ENCODE data around the gene OR1D5. TPM values are rescaled to one million over a fixed set of nuclear protein-coding genes. Genes with fewer than 3 reads are reported as not detected.

Gene OR1D5
- total and polyA plus RNA-seq, 2 of the 8 experiments (the other 6 are each of a cell fraction or from before 2014, with no cell fraction given), result not detected

DNA sequence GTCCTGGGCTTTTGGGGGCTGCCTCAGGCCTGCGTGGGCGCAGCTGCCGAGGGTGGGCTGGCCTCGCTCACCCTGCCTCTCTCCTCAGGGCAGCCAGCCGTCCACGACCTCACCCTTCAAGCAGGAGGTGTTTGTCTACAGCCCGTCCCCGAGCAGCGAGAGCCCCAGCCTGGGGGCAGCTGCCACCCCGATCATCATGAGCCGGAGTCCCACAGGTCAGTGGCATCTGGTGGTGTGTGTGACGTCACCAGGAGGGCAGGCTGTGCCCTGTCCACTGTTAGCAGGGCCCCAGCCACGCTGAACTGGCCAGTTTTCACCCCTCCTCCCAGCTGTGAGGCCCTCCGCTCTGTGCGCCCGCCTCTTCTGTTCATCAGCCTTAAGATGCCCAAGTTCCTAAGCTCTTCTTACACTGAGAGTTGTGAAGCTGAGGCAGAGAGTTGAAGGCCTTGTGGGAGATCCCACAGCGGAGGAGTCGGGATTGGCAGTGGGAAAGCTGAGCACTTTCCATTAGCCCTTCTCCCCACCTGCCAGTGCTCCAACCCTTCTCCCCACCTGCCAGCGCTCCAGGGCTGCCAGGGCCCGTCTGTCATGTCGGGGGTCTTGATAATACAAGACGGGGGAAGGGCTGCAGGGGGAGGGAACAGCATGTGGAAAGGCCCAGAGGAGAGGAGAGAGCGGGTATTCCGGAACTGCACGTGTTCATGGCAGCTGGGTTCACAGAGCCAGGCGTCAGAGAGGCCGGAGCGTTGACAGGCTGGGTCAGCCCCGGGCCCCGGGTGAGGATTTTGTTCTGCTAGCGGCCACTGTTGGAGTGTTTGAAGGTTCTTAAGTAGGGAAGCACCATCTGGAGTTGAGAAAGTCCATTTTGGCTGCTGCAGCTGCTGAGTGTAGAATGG, 36.3 kb downstream of the OR1D5 start:
- FAIRE-seq, result no peak
- H3K4me3 ChIP-seq (ENCODE audit: extremely low read depth in 1 of 4, insufficient read depth in 2 of 4, low read depth in 3 of 4, low read length in 4 of 4), result no peak overlapping the region
- H3K27me3 ChIP-seq (replicated peaks in 1 of 4; ENCODE audit: control insufficient read depth in 3 of 4, extremely low read depth in 1 of 4, insufficient read depth in 3 of 4, low read length in 3 of 4), result no peaks in the 10 kb centered on the region
- DNase-seq (ENCODE audit: low read depth in 1 of 2, low spot score in 2 of 2), result no peak
- no peak overlapping the region for H3K4ac ChIP-seq (replicated peaks; ENCODE audit: insufficient read length, low read depth, low read length)
- no peak overlapping the region for H2BK12ac ChIP-seq (ENCODE audit: low read depth, low read length)
- no peak overlapping the region for H4K5ac ChIP-seq (ENCODE audit: insufficient read length, low read depth, low read length)
- H3K27ac ChIP-seq (ENCODE audit: low read depth, low read length), result no peak overlapping the region
- H3K79me2 ChIP-seq (ENCODE audit: control insufficient read depth in 1 of 2, insufficient read depth in 2 of 2, low read length in 2 of 2), result no peaks in the 10 kb centered on the region
- H4K8ac ChIP-seq (ENCODE audit: extremely low read depth, insufficient read depth, low read length), result no peak overlapping the region
- ChIA-PET CTCF (ENCODE audit: partially characterized antibody) (interaction anchor here (0.5 to 1.8 kb wide), 3 partner anchors 9 to 209 kb away, joined by 3 to 7 read pairs (median 4); no protein-coding TSS in a partner anchor), POLR2A (ENCODE audit: partially characterized antibody) (interaction anchor here (1.1 kb wide), 1 partner anchor 9 kb away, joined by 5 read pairs; no protein-coding TSS in a partner anchor)
- no peak overlapping the region for H3K14ac ChIP-seq (ENCODE audit: insufficient read length)
- H3K9ac ChIP-seq (replicated peaks in 1 of 4; ENCODE audit: extremely low read depth in 1 of 4, low read depth in 3 of 4, low read length in 3 of 4), result no peak overlapping the region
- H2BK20ac ChIP-seq (ENCODE audit: low read length), result no peak overlapping the region
- H3K9me3 ChIP-seq (ENCODE audit: insufficient read depth in 2 of 2, low read depth in 1 of 2, low read length in 1 of 2), result peaks cover 0 to 5% of the 10 kb centered on the region in 2 experiments; a peak in 1 of 4 replicates
- WGBS, 2 experiments (ENCODE audit: extremely low coverage in 1 of 2, insufficient coverage in 1 of 2, insufficient read length in 1 of 2, insufficient replicate concordance in 2 of 2, low coverage in 1 of 2, low lambda C conversion rate in 2 of 2, missing lambda C conversion rate in 1 of 2), result 89% methylated on average over 29 of the region's 31 CpGs; no CpG with 5 or more reads in 1 of the 2 experiments
- no peaks in the 10 kb centered on the region for H3K4me1 ChIP-seq (replicated peaks in 1 of 4; ENCODE audit: control insufficient read depth in 3 of 4, insufficient read depth in 4 of 4, low read length in 3 of 4)
- H3K18ac ChIP-seq (ENCODE audit: extremely low read depth, low read length), result no peak overlapping the region
- H2AFZ ChIP-seq (ENCODE audit: low read length), result no peak overlapping the region
- no peak overlapping the region for H2BK120ac ChIP-seq (replicated peaks; ENCODE audit: low read depth, low read length)
- no peak overlapping the region for H4K91ac ChIP-seq (replicated peaks; ENCODE audit: insufficient read length, low read length)
- H2AK5ac ChIP-seq (ENCODE audit: low read depth, low read length), result no peak overlapping the region
- no peak overlapping the region for H2BK15ac ChIP-seq (ENCODE audit: low read length)
- H2BK5ac ChIP-seq (ENCODE audit: low read depth, low read length), result no peak overlapping the region
- no peaks in the 10 kb centered on the region for H3K79me1 ChIP-seq (ENCODE audit: low read depth, low read length)
- peaks cover 0 to 1% of the 10 kb centered on the region in 2 experiments for H4K20me1 ChIP-seq (replicated peaks in 1 of 2; ENCODE audit: control insufficient read depth in 1 of 2, insufficient read depth in 2 of 2, low read length in 2 of 2)
- H3K56ac ChIP-seq (replicated peaks; ENCODE audit: insufficient read length, low read depth, low read length), result no peak overlapping the region
- H3K23me2 ChIP-seq (ENCODE audit: low read depth, low read length), result no peaks in the 10 kb centered on the region
- no peak overlapping the region for H3K23ac ChIP-seq (ENCODE audit: insufficient read length)
- H3K4me2 ChIP-seq (ENCODE audit: insufficient read depth in 1 of 2, low read depth in 2 of 2, low read length in 2 of 2), result no peak overlapping the region
- H3K36me3 ChIP-seq (ENCODE audit: control insufficient read depth in 2 of 4, insufficient read depth in 4 of 4, low read length in 3 of 4), result peaks cover 0 to 22% (median 17%) of the 10 kb centered on the region in 4 experiments; a peak in 7 of 8 replicates
- TF ChIP-seq SIN3A (conservative IDR thresholded peaks at IDR 0.05 in 1 of 2, IDR thresholded peaks at IDR 0.05 in 1 of 2; ENCODE audit: low read depth in 1 of 2, low read length in 2 of 2) (no peak), TCF12 (IDR thresholded peaks at IDR 0.05; ENCODE audit: low read depth, low read length) (no peak), MAFK (IDR thresholded peaks at IDR 0.05; ENCODE audit: low read depth, low read length) (no peak), JUN (IDR thresholded peaks at IDR 0.05; ENCODE audit: low read depth, low read length) (no peak), EP300 (IDR thresholded peaks at IDR 0.05; ENCODE audit: borderline replicate concordance in 1 of 2, low read depth in 2 of 2, low read length in 2 of 2) (no peak)
